Activated CD8-positive, alpha-beta memory T cell treated with anti-CD3 and anti-CD28 coated beads for 4 hours (primary cell): Measurements from ENCODE around the gene SAFB.
"Not testable (repeated sequence)": the region's sequence is repeated elsewhere in the genome, so short reads cannot be mapped to it uniquely, and the experiment has no call there.

Experiments
- DNase-seq, 2 donors: peaks; one replicate each; pipeline ENCODE4 v3.0.0-alpha.2; 2020; ENCODE audit warnings: low read depth in 2 of 2

Gene SAFB

GRCh38 chr19:5595129-5595528, 27.8 kb upstream of the SAFB start:
- no peak for DNase-seq

GRCh38 chr19:5595745-5596144, 27.1 kb upstream of the SAFB start:
- no peak for DNase-seq

GRCh38 chr19:5600797-5601196, 22.1 kb upstream of the SAFB start:
- no peak for DNase-seq

GRCh38 chr19:5603626-5604025, 19.3 kb upstream of the SAFB start:
- no peak for DNase-seq

- DNase-seq: no peak
These were observed 17.5 kb upstream of the SAFB start for GRCh38 chr19:5605362-5605761.

- no peak for DNase-seq
These were observed 15.3 kb upstream of the SAFB start for GRCh38 chr19:5607318-5608275.

GRCh38 chr19:5608291-5608690, 14.6 kb upstream of the SAFB start:
- no peak for DNase-seq

- not testable (repeated sequence) for DNase-seq
These were observed 14.1 kb upstream of the SAFB start for GRCh38 chr19:5608766-5609165.

GRCh38 chr19:5609881-5610448, 12.9 kb upstream of the SAFB start:
- no peak for DNase-seq

GRCh38 chr19:5612891-5613865, 9.7 kb upstream of the SAFB start:
- DNase-seq: no peak

GRCh38 chr19:5615756-5616327, 7.0 kb upstream of the SAFB start:
- DNase-seq: no peak

GRCh38 chr19:5617080-5617479, 5.8 kb upstream of the SAFB start:
- no peak for DNase-seq

GRCh38 chr19:5618591-5618990, 4.3 kb upstream of the SAFB start:
- no peak for DNase-seq

GRCh38 chr19:5619946-5620345, 2.9 kb upstream of the SAFB start:
- no peak for DNase-seq

- no peak for DNase-seq
These were observed 1.5 kb upstream of the SAFB start for GRCh38 chr19:5621311-5621944.

- no peak for DNase-seq
These were observed 878 bp upstream of the SAFB start for GRCh38 chr19:5621945-5622464.

- DNase-seq: no peak
These were observed 624 bp downstream of the SAFB start for GRCh38 chr19:5623397-5624017.

- no peak for DNase-seq
These were observed 1.3 kb downstream of the SAFB start for GRCh38 chr19:5624018-5624663.

- DNase-seq: no peak
These were observed 1.9 kb downstream of the SAFB start for GRCh38 chr19:5624741-5625278.

- no peak for DNase-seq
These were observed 2.8 kb downstream of the SAFB start for GRCh38 chr19:5625641-5626040.
